AG04450 (cell line): Measurements from ENCODE around the gene CYP2R1. TPM values are rescaled to one million over a fixed set of nuclear protein-coding genes. Genes with fewer than 3 reads are reported as not detected.

Experiments used
- CTCF ChIA-PET: fragments of 300-600, 350-600 bp; formaldehyde crosslinking; extraction: SDS; loops from one replicate; lab custom pipeline; 2022; ENCODE audit warnings: antibody characterized with exemption, inconsistent platforms; lab: Charles Lee
- POLR2A ChIA-PET: fragments of 350-600 bp; formaldehyde crosslinking; extraction: SDS; loops from one replicate; lab custom pipeline; 2021; ENCODE audit warnings: antibody characterized with exemption, inconsistent platforms; lab: Yijun Ruan, JAX
- DNase-seq: peaks from one replicate; pipeline ENCODE4 v3.0.0-alpha.2; 2011; ENCODE audit warnings: low read depth, low spot score
- H3K27ac ChIP-seq: one replicate; pipeline ENCODE4 v1.5.1; 2012; ENCODE audit warnings: low read depth, low read length, control low read depth
- H3K27me3 ChIP-seq: one replicate; pipeline ENCODE4 v1.6.0; 2012; ENCODE audit warnings: low read length; ENCODE audit not compliant: control insufficient read depth, insufficient read depth
- H3K4me3 ChIP-seq: 2 replicates; pipeline ENCODE4 v1.5.1; 2011; ENCODE audit warnings: mild to moderate bottlenecking, low read depth, low read length, control low read depth
- H3K9me3 ChIP-seq: 2 replicates; pipeline ENCODE4 v1.5.1; 2012; ENCODE audit warnings: low read length; ENCODE audit not compliant: control insufficient read depth, insufficient read depth
- polyA plus RNA-seq: library from polyadenylated mRNA; depleted of rRNA; stranded (reverse); fragments of >200 nt; gene quantifications from 2 replicates; pipeline ENCODE4 v1.2.3, GENCODE V29; 2011
- TF ChIP-seq, protein P1 (sequence below): IDR thresholded peaks from 2 replicates; pipeline ENCODE4 v1.5.1; 2011; ENCODE audit warnings: low read depth, low read length, control low read depth, inconsistent platforms

The CYP2R1 gene
- polyA plus RNA-seq, 1 experiment: 9.0 TPM

DNA sequence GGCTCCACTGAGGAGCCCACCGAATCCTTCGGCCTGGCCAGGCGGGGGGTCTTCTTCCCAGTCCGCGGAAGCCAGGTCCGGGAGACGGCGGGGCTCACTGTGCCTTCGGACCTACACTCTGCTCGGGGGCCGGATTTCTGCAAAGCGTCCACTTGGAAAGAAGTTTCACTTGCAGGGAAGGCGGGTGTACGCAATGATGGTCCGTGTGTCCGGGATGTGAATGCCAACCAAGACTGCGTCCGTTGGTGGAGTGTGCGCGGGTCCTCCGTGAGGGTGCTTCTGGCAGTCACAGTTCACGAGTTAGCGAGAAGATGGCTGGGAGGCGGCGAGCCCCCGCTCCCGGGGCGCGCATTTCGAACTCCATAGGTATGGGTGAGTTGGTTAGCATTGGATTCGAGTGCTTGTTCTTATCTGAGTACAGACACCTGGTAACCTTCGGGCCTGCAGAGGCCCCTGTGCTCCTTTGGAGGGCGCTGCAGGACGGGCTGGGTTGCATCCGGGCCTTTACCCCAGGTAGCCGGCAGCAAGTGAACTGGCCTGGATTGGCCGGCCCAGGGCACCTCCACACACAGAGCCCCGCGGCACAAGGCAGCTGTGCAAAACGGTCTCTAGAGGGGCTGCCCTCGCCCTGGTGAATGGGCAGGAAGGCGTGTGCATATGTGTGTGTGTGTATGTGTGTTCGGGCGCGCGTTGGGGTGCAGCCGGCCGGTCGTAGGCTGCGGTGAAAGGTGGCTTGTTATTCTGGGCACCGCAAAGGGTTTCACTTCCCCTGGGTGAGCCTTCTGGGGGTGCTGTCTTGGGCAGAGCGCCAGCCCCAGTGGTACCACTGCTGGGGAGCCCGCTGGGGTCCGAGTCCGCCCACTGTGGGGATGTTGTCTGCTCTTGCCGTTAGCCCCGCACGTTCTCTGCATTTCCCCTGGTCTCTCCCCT lies 13.3 kb upstream of the CYP2R1 start:
- no peak overlapping the region for H3K27ac ChIP-seq
- ChIA-PET CTCF (interaction anchor here (0.5 to 5.2 kb wide), 7 partner anchors 11 to 140 kb away, joined by 3 to 99 read pairs (median 8); partner anchors contain the start of gene CYP2R1), POLR2A (no interaction called here)
- DNase-seq: no peak
- TF ChIP-seq, protein P1, sequence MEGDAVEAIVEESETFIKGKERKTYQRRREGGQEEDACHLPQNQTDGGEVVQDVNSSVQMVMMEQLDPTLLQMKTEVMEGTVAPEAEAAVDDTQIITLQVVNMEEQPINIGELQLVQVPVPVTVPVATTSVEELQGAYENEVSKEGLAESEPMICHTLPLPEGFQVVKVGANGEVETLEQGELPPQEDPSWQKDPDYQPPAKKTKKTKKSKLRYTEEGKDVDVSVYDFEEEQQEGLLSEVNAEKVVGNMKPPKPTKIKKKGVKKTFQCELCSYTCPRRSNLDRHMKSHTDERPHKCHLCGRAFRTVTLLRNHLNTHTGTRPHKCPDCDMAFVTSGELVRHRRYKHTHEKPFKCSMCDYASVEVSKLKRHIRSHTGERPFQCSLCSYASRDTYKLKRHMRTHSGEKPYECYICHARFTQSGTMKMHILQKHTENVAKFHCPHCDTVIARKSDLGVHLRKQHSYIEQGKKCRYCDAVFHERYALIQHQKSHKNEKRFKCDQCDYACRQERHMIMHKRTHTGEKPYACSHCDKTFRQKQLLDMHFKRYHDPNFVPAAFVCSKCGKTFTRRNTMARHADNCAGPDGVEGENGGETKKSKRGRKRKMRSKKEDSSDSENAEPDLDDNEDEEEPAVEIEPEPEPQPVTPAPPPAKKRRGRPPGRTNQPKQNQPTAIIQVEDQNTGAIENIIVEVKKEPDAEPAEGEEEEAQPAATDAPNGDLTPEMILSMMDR: peak; percentile 34; the same call in 1 of the 2 replicates
- H3K27me3 ChIP-seq: no peaks in the 10 kb centered on the region
- H3K4me3 ChIP-seq: peak overlapping the region; percentile 50
- H3K9me3 ChIP-seq: peaks cover 2% of the 10 kb centered on the region; the same call in 1 of the 2 replicates

DNA sequence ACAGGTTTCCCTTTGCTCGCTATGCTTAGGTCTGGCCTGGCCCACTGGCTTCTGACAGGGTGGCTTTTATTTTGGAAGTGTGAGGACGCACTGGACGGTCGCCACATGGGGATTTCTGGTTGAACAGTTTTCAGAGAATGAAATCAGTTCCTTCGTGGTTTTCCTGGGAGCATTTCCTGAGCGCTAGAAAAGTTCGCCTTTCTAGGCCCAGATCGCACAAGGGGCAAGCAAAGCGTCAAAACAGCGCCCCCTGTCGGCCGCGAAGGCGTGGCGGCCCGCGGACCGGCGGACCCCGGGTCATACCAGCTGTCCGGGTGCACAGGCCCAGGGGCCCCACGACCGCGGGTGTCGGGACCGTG lies 12.7 kb upstream of the CYP2R1 start:
- Histone ChIP-seq H3K27ac (no peak overlapping the region), H3K4me3 (peak overlapping the region; percentile 50), H3K9me3 (peaks cover 2% of the 10 kb centered on the region; the same call in 1 of the 2 replicates), H3K27me3 (no peaks in the 10 kb centered on the region)
- ChIA-PET POLR2A (no interaction called here), CTCF (interaction anchor here (0.5 to 5.2 kb wide), 5 partner anchors 10 to 134 kb away, joined by 3 to 37 read pairs (median 7); partner anchors contain the start of gene CYP2R1)
- no peak for DNase-seq
- TF ChIP-seq, protein P1: peak; percentile 79

DNA sequence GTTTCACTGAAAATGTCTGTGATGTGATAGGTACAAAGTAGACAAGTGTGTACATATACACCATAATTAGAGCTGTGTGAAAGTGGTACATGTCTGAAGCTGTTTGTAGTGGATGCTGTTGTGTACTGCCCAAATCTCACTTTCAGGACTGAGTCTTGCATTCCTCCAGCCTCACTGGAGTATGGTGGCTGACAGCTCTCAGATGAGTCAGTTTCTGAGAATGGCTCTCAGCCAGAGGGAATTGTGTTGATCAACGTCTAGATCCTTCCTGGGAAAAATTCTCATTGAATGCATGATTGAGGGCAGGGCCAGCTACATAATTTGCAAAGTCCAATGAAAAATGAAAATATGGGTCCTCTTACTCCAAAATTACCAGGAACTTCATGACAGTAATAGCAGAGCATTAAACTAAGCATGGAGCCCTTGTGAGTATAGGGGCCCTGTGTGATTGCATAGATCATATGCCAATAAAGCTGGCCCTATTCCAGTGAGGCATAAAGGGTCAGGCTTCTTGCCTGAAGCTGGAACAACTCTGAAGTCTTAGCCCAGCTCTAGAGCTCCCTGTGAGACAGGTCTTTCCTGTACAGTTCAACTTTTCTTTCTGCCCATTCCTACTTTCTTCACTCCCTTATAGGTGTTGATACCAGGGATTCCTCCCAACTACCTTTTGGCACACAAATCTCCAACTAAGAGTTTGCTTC lies 10.8 kb upstream of the CYP2R1 start:
- TF ChIP-seq, protein P1: no peak
- Histone ChIP-seq H3K9me3 (peaks cover 2% of the 10 kb centered on the region; the same call in 1 of the 2 replicates), H3K27me3 (no peaks in the 10 kb centered on the region), H3K4me3 (no peak overlapping the region), H3K27ac (no peak overlapping the region)
- no peak for DNase-seq
- POLR2A ChIA-PET: no interaction called here
- CTCF ChIA-PET: interaction anchor here (0.6 to 1.3 kb wide), 2 partner anchors 12 to 113 kb away, joined by 3 to 6 read pairs; no protein-coding TSS in a partner anchor

DNA sequence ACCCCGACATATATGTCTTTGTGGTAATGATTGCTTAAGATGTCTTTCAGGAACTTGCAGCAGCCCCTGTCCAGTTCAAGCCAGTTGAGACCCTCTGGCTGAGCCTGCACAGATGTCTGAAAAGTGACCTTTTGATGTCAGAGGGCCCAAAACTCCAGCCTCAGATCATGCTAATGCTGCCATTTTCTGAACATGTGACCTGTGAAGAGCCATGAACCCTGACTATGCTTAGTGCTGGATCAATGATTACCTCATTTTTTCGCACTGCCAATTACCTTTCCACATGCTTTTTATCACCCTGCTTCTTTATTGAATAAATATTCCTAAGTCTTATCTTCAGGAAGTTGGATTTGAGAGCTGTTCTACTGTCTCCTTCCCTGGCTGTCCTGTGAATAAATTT lies 6.9 kb upstream of the CYP2R1 start:
- CTCF ChIA-PET: interaction anchor here (1.8 kb wide), 1 partner anchor 9 kb away, joined by 11 read pairs; no protein-coding TSS in a partner anchor
- POLR2A ChIA-PET: no interaction called here
- H3K27ac ChIP-seq: no peak overlapping the region

More for the DNA sequence above, 6.9 kb upstream of the CYP2R1 start:
- TF ChIP-seq, protein P1: no peak
- Histone ChIP-seq H3K9me3 (no peaks in the 10 kb centered on the region), H3K4me3 (no peak overlapping the region), H3K27me3 (peaks cover 5% of the 10 kb centered on the region)
- DNase-seq: no peak
